WI38 (cell line): ENCODE results near the gene MGLL.

Experiments
- H3K4me3 ChIP-seq: 2 replicates; pipeline ENCODE4 v1.5.1; 2011; ENCODE audit warnings: low read depth, mild to moderate bottlenecking, control low read depth, low read length
- CTCF ChIP-seq: IDR thresholded peaks from 2 replicates; pipeline ENCODE4 v1.5.1; 2012; ENCODE audit warnings: low read depth, mild to moderate bottlenecking, control low read depth, low read length

Gene MGLL

GRCh38 chr3:127665165-127665564 lies 157.2 kb downstream of the MGLL start:
- H3K4me3 ChIP-seq = no peak overlapping the region
- no peak for TF ChIP-seq CTCF

GRCh38 chr3:127663151-127663550 lies 159.2 kb downstream of the MGLL start:
- TF ChIP-seq CTCF = no peak
- no peak overlapping the region for H3K4me3 ChIP-seq

GRCh38 chr3:127662001-127662469 lies 160.3 kb downstream of the MGLL start:
- no peak overlapping the region for H3K4me3 ChIP-seq
- no peak for TF ChIP-seq CTCF

GRCh38 chr3:127661600-127661999 lies 160.7 kb downstream of the MGLL start:
- H3K4me3 ChIP-seq = no peak overlapping the region
- TF ChIP-seq CTCF = no peak

GRCh38 chr3:127660621-127661251 lies 161.6 kb downstream of the MGLL start:
- TF ChIP-seq CTCF = no peak

GRCh38 chr3:127658234-127658633 lies 164.1 kb downstream of the MGLL start:
- TF ChIP-seq CTCF = no peak
- H3K4me3 ChIP-seq = no peak overlapping the region

More at GRCh38 chr3:127660621-127661251, 161.6 kb downstream of the MGLL start:
- no peak overlapping the region for H3K4me3 ChIP-seq

GRCh38 chr3:127656906-127657305 lies 165.4 kb downstream of the MGLL start:
- no peak overlapping the region for H3K4me3 ChIP-seq
- TF ChIP-seq CTCF = no peak
